ENCODE results near the gene EXT2. TPM values are rescaled to one million over a fixed set of nuclear protein-coding genes. Genes with fewer than 3 reads are reported as not detected.

The EXT2 gene
- total RNA-seq, 2 donors from 2014 or later: 47.7 to 60.3 TPM

DNA sequence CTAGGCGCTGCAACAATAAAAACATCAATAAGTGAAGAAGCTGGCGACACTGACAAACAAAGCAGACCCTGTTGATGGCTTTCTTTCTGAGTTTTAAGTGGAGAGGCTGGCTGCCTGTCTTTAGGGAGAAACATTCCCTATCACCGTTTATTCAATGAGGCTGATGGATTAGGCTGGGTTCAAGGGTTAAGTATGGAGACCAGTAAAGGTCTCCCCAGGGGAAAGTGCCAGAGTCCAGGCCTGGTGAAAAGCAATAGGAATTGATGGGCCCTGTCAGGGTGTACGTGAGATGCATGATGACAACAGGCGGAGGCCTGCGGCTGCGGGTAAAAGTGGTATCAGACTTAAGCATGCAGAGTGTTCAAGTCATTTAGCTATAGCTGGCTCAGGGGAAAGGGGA lies 111.8 kb downstream of the EXT2 start:
- peaks cover 6% of the 10 kb centered on the region for H3K9me3 Mint-ChIP-seq
- Histone ChIP-seq H3K9me3 (ENCODE audit: control insufficient read depth, low read length) (peaks cover 4% of the 10 kb centered on the region), H3K27ac (ENCODE audit: low read depth, low read length) (peak overlapping the region; percentile 64), H3K4me3 (ENCODE audit: low read length) (no peak overlapping the region), H3K27me3 (ENCODE audit: control insufficient read depth, insufficient read depth, low read length, poor library complexity, severe bottlenecking) (no peaks in the 10 kb centered on the region), H3K36me3 (ENCODE audit: control insufficient read depth, insufficient read depth, low read length) (no peaks in the 10 kb centered on the region), H3K9ac (ENCODE audit: extremely low read depth, low read length, poor library complexity, severe bottlenecking) (no peak overlapping the region), H3K4me1 (ENCODE audit: control insufficient read depth, insufficient read depth, low read length) (peaks cover 3% of the 10 kb centered on the region)
- TF ChIP-seq, protein P1, sequence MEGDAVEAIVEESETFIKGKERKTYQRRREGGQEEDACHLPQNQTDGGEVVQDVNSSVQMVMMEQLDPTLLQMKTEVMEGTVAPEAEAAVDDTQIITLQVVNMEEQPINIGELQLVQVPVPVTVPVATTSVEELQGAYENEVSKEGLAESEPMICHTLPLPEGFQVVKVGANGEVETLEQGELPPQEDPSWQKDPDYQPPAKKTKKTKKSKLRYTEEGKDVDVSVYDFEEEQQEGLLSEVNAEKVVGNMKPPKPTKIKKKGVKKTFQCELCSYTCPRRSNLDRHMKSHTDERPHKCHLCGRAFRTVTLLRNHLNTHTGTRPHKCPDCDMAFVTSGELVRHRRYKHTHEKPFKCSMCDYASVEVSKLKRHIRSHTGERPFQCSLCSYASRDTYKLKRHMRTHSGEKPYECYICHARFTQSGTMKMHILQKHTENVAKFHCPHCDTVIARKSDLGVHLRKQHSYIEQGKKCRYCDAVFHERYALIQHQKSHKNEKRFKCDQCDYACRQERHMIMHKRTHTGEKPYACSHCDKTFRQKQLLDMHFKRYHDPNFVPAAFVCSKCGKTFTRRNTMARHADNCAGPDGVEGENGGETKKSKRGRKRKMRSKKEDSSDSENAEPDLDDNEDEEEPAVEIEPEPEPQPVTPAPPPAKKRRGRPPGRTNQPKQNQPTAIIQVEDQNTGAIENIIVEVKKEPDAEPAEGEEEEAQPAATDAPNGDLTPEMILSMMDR (conservative IDR thresholded peaks at IDR 0.05): no peak
- DNase-seq: no peak
- H3K4me3 Mint-ChIP-seq: no peak overlapping the region
- peaks cover 9% of the 10 kb centered on the region for H3K36me3 Mint-ChIP-seq (ENCODE audit: low read depth)
- no peak overlapping the region for H3K27ac Mint-ChIP-seq
- H3K27me3 Mint-ChIP-seq (ENCODE audit: insufficient read depth): no peaks in the 10 kb centered on the region
- H3K4me1 Mint-ChIP-seq: peaks cover 10% of the 10 kb centered on the region
- 47 to 90% methylated on average over 6 to 7 of the region's 7 CpGs for WGBS, 2 experiments (ENCODE audit: insufficient coverage in 1 of 2, insufficient read length in 1 of 2)

DNA sequence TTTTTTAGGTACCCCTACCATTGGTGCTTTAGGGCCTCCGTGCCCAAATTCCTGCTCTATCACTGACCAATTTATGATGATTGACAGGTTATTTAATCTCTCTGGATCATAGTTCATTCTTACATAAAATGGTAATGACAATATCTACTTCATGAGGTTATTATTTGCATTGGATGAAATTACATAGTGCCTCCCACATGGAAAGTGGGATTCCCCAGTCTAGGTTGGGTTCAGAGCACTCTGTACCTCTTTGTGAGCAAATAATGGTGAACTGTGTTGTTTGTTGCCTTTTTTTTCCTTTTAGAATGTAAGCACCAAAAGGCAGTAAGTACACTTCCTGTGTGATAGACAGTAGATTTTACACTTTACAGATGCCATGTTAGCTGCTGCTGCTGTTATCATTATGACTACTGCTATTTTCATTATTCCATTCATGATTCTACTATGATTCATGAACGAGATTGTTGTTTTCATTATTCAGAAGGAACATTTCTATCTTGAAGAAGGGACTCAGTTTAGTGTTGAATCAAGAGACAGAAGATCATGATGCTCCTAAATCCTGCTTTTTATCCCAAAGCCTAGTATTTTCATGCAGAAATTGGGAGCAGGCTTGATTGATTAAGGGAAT lies 113.6 kb downstream of the EXT2 start:
- WGBS, 2 experiments (ENCODE audit: insufficient coverage in 1 of 2, insufficient read length in 1 of 2): 94 to 100% methylated on average over 1 to 2 of the region's 2 CpGs
- no peaks in the 10 kb centered on the region for H3K27me3 ChIP-seq (ENCODE audit: control insufficient read depth, insufficient read depth, low read length, poor library complexity, severe bottlenecking)
- H3K4me3 ChIP-seq (ENCODE audit: low read length): no peak overlapping the region
- Mint-ChIP-seq H3K4me1 (no peaks in the 10 kb centered on the region), H3K27me3 (ENCODE audit: insufficient read depth) (no peaks in the 10 kb centered on the region), H3K9me3 (peaks cover 12% of the 10 kb centered on the region), H3K4me3 (no peak overlapping the region), H3K27ac (no peak overlapping the region), H3K36me3 (ENCODE audit: low read depth) (peaks cover 13% of the 10 kb centered on the region)
- DNase-seq: no peak
- H3K4me1 ChIP-seq (ENCODE audit: control insufficient read depth, insufficient read depth, low read length): no peaks in the 10 kb centered on the region
- no peak overlapping the region for H3K9ac ChIP-seq (ENCODE audit: extremely low read depth, low read length, poor library complexity, severe bottlenecking)
- TF ChIP-seq, protein P1 (conservative IDR thresholded peaks at IDR 0.05): no peak
- peaks cover 9% of the 10 kb centered on the region for H3K9me3 ChIP-seq (ENCODE audit: control insufficient read depth, low read length)
- H3K27ac ChIP-seq (ENCODE audit: low read depth, low read length): no peak overlapping the region
- no peaks in the 10 kb centered on the region for H3K36me3 ChIP-seq (ENCODE audit: control insufficient read depth, insufficient read depth, low read length)

DNA sequence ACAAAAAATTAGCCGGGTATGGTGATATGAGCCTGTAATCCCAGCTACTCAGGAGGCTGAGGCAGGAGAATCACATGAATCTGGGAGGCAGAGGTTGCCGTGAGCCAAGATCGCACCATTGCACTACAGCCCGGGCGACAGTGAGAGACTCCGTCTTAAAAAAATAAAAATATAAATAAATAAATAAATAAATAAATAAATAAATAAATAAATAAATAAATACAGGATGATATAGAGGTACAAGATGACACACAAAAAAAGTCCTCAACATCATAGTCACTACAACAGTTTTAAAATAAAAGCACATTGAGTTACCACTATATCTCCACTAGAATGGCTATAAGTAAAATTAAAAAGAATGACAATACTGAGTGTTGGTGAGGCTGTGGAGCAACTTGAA lies 116.7 kb downstream of the EXT2 start:
- no peak overlapping the region for H3K4me3 Mint-ChIP-seq
- H3K9me3 ChIP-seq (ENCODE audit: control insufficient read depth, low read length): peaks cover 9% of the 10 kb centered on the region
- no peaks in the 10 kb centered on the region for H3K4me1 Mint-ChIP-seq
- TF ChIP-seq, protein P1 (conservative IDR thresholded peaks at IDR 0.05): no peak
- no peak overlapping the region for H3K27ac Mint-ChIP-seq
- H3K27me3 Mint-ChIP-seq (ENCODE audit: insufficient read depth): no peaks in the 10 kb centered on the region
- 95% methylated on average over 3 of the region's 6 CpGs; no CpG with 5 or more reads in 1 of the 2 experiments for WGBS, 2 experiments (ENCODE audit: insufficient coverage in 1 of 2, insufficient read length in 1 of 2)
- peaks cover 13% of the 10 kb centered on the region for H3K36me3 Mint-ChIP-seq (ENCODE audit: low read depth)
- no peaks in the 10 kb centered on the region for H3K36me3 ChIP-seq (ENCODE audit: control insufficient read depth, insufficient read depth, low read length)
- H3K9ac ChIP-seq (ENCODE audit: extremely low read depth, low read length, poor library complexity, severe bottlenecking): no peak overlapping the region
- H3K4me3 ChIP-seq (ENCODE audit: low read length): no peak overlapping the region
- H3K27me3 ChIP-seq (ENCODE audit: control insufficient read depth, insufficient read depth, low read length, poor library complexity, severe bottlenecking): no peaks in the 10 kb centered on the region
- peaks cover 13% of the 10 kb centered on the region for H3K9me3 Mint-ChIP-seq
- no peak for DNase-seq
- no peak overlapping the region for H3K27ac ChIP-seq (ENCODE audit: low read depth, low read length)
- no peaks in the 10 kb centered on the region for H3K4me1 ChIP-seq (ENCODE audit: control insufficient read depth, insufficient read depth, low read length)

All from endodermal cell (in vitro differentiated cells).